WTC11 (cell line): ENCODE measurements around the gene SECTM1. TPM values are rescaled to one million over a fixed set of nuclear protein-coding genes. Genes with fewer than 3 reads are reported as not detected.

Experiments used
- JAZF1 ChIP-seq: fragments of 250-450 bp; sonication (Bioruptor Pico); IDR thresholded peaks from 2 replicates; pipeline ENCODE4 v1.9.0; 2021; ENCODE audit warnings: moderate library complexity, mild to moderate bottlenecking, inconsistent platforms
- NR3C1 ChIP-seq: sonication (generic); formaldehyde crosslinking; conservative IDR thresholded peaks from 2 replicates; pipeline ENCODE4 v1.8.1; 2023; ENCODE audit warnings: low read depth, mild to moderate bottlenecking, missing genetic modification reagents
- TP53 ChIP-seq: sonication (generic); formaldehyde crosslinking; IDR thresholded peaks from 2 replicates; pipeline ENCODE4 v1.8.1; 2023; ENCODE audit warnings: mild to moderate bottlenecking, missing genetic modification reagents
- total RNA-seq: library from RNA; stranded (reverse); gene quantifications from 3 replicates; pipeline ENCODE4 v1.2.3, GENCODE V29; 2021
- TF ChIP-seq, protein P1 (sequence below): fragments of 250-450 bp; sonication (Bioruptor Pico); IDR thresholded peaks from 2 replicates; pipeline ENCODE4 v1.9.0; 2021; ENCODE audit warnings: mild to moderate bottlenecking
- TF ChIP-seq, protein P2 (sequence below): sonication (generic); formaldehyde crosslinking; IDR thresholded peaks from 2 replicates; pipeline ENCODE4 v1.8.0; 2023; ENCODE audit warnings: missing genetic modification reagents
- TF ChIP-seq, protein P3 (sequence below): sonication (generic); formaldehyde crosslinking; IDR thresholded peaks from 2 replicates; pipeline ENCODE4 v1.8.1; 2023; ENCODE audit warnings: mild to moderate bottlenecking, moderate library complexity, missing genetic modification reagents
- TF ChIP-seq, protein P4 (sequence below): fragments of 200-600 bp; IDR thresholded peaks from 2 replicates; pipeline ENCODE4 v1.8.0; 2022; ENCODE audit warnings: antibody characterized with exemption
- TF ChIP-seq, protein P5 (sequence below): sonication (generic); formaldehyde crosslinking; IDR thresholded peaks from 2 replicates; pipeline ENCODE4 v1.8.0; 2023; ENCODE audit warnings: missing genetic modification reagents, mild to moderate bottlenecking, borderline replicate concordance

SECTM1 gene
- total RNA-seq, 1 experiment from 2014 or later = 0.22 TPM

DNA sequence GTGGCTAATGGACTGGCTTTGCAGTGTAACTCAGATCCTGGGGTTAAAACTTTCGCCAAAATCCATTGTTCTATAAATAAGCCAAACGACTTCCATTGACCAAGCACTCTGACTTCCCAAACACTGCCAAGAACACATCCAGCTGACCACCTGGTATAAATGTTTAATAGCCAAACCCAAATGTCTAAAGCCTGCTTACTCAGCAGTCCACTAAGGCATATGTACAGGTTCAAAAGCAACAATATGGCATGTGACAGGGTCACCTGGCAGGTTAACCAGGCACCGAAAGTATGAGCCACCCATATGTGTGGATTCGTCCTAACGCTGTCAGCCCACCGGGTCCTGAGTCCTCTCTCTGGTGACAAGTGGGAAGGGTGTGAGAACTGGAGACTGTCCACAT lies 62.2 kb downstream of the SECTM1 start (continued):
- TF ChIP-seq, protein P1, sequence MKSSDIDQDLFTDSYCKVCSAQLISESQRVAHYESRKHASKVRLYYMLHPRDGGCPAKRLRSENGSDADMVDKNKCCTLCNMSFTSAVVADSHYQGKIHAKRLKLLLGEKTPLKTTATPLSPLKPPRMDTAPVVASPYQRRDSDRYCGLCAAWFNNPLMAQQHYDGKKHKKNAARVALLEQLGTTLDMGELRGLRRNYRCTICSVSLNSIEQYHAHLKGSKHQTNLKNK (CRISPR knock-in tag) = no peak
- TF ChIP-seq NR3C1 (CRISPR knock-in tag) = no peak
- no peak for TF ChIP-seq JAZF1 (CRISPR knock-in tag)
- TF ChIP-seq, protein P2, sequence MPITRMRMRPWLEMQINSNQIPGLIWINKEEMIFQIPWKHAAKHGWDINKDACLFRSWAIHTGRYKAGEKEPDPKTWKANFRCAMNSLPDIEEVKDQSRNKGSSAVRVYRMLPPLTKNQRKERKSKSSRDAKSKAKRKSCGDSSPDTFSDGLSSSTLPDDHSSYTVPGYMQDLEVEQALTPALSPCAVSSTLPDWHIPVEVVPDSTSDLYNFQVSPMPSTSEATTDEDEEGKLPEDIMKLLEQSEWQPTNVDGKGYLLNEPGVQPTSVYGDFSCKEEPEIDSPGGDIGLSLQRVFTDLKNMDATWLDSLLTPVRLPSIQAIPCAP = no peak
- TF ChIP-seq, protein P3, sequence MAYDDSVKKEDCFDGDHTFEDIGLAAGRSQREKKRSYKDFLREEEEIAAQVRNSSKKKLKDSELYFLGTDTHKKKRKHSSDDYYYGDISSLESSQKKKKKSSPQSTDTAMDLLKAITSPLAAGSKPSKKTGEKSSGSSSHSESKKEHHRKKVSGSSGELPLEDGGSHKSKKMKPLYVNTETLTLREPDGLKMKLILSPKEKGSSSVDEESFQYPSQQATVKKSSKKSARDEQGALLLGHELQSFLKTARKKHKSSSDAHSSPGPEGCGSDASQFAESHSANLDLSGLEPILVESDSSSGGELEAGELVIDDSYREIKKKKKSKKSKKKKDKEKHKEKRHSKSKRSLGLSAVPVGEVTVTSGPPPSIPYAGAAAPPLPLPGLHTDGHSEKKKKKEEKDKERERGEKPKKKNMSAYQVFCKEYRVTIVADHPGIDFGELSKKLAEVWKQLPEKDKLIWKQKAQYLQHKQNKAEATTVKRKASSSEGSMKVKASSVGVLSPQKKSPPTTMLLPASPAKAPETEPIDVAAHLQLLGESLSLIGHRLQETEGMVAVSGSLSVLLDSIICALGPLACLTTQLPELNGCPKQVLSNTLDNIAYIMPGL = no peak
- TF ChIP-seq, protein P4, sequence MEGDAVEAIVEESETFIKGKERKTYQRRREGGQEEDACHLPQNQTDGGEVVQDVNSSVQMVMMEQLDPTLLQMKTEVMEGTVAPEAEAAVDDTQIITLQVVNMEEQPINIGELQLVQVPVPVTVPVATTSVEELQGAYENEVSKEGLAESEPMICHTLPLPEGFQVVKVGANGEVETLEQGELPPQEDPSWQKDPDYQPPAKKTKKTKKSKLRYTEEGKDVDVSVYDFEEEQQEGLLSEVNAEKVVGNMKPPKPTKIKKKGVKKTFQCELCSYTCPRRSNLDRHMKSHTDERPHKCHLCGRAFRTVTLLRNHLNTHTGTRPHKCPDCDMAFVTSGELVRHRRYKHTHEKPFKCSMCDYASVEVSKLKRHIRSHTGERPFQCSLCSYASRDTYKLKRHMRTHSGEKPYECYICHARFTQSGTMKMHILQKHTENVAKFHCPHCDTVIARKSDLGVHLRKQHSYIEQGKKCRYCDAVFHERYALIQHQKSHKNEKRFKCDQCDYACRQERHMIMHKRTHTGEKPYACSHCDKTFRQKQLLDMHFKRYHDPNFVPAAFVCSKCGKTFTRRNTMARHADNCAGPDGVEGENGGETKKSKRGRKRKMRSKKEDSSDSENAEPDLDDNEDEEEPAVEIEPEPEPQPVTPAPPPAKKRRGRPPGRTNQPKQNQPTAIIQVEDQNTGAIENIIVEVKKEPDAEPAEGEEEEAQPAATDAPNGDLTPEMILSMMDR = no peak
- TF ChIP-seq, protein P5, sequence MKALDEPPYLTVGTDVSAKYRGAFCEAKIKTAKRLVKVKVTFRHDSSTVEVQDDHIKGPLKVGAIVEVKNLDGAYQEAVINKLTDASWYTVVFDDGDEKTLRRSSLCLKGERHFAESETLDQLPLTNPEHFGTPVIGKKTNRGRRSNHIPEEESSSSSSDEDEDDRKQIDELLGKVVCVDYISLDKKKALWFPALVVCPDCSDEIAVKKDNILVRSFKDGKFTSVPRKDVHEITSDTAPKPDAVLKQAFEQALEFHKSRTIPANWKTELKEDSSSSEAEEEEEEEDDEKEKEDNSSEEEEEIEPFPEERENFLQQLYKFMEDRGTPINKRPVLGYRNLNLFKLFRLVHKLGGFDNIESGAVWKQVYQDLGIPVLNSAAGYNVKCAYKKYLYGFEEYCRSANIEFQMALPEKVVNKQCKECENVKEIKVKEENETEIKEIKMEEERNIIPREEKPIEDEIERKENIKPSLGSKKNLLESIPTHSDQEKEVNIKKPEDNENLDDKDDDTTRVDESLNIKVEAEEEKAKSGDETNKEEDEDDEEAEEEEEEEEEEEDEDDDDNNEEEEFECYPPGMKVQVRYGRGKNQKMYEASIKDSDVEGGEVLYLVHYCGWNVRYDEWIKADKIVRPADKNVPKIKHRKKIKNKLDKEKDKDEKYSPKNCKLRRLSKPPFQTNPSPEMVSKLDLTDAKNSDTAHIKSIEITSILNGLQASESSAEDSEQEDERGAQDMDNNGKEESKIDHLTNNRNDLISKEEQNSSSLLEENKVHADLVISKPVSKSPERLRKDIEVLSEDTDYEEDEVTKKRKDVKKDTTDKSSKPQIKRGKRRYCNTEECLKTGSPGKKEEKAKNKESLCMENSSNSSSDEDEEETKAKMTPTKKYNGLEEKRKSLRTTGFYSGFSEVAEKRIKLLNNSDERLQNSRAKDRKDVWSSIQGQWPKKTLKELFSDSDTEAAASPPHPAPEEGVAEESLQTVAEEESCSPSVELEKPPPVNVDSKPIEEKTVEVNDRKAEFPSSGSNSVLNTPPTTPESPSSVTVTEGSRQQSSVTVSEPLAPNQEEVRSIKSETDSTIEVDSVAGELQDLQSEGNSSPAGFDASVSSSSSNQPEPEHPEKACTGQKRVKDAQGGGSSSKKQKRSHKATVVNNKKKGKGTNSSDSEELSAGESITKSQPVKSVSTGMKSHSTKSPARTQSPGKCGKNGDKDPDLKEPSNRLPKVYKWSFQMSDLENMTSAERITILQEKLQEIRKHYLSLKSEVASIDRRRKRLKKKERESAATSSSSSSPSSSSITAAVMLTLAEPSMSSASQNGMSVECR (CRISPR knock-in tag) = no peak
- TF ChIP-seq TP53 (CRISPR knock-in tag) = no peak

Other genes with a start within 250 kb of the SECTM1 start
- 611 to 742 TPM (median 654 TPM) in 3 replicates for gene FASN, start 235.5 kb downstream of the SECTM1 start, total RNA-seq
- gene CCDC57, start 120.9 kb downstream of the SECTM1 start, total RNA-seq = 15.1 to 20.0 TPM (median 16.9 TPM) in 3 replicates
- 28.7 to 65.3 TPM (median 58.5 TPM) in 3 replicates for gene SLC16A3, start 104.7 kb downstream of the SECTM1 start, total RNA-seq
- gene CSNK1D, start 60.1 kb downstream of the SECTM1 start, total RNA-seq = 101 to 111 TPM (median 107 TPM) in 3 replicates
- gene CD7, start 16.2 kb downstream of the SECTM1 start, total RNA-seq = 0.74 to 1.3 TPM (median 0.92 TPM) in 3 replicates
- gene TEX19, start 25.5 kb upstream of the SECTM1 start, total RNA-seq = 0.89 to 1.4 TPM (median 1.4 TPM) in 3 replicates
- gene UTS2R, start 38.0 kb upstream of the SECTM1 start, total RNA-seq = 0.46 to 0.76 TPM (median 0.53 TPM) in 3 replicates
- 36.0 to 40.0 TPM (median 37.1 TPM) in 3 replicates for gene HEXD, start 84.6 kb upstream of the SECTM1 start, total RNA-seq
- 20.4 to 24.0 TPM (median 22.5 TPM) in 3 replicates for gene OGFOD3, start 84.8 kb upstream of the SECTM1 start, total RNA-seq
- 61.5 to 71.7 TPM (median 65.5 TPM) in 3 replicates for gene CYBC1, start 117.0 kb upstream of the SECTM1 start, total RNA-seq
- 96.7 to 125 TPM (median 117 TPM) in 3 replicates for gene NARF, start 125.0 kb upstream of the SECTM1 start, total RNA-seq
- gene FOXK2, start 186.0 kb upstream of the SECTM1 start, total RNA-seq = 57.7 to 65.7 TPM (median 62.7 TPM) in 3 replicates